Activated CD8-positive, alpha-beta memory T cell treated with anti-CD3 and anti-CD28 coated beads for 36 hours (primary cell): ENCODE measurements around the gene SETSIP. TPM values are rescaled to one million over a fixed set of nuclear protein-coding genes. Genes with fewer than 3 reads are reported as not detected.
"Not testable (repeated sequence)": the region's sequence is repeated elsewhere in the genome, so short reads cannot be mapped to it uniquely, and the experiment has no call there.

Source experiments
- CTCF ChIA-PET: fragments of 350-600 bp; sonication (Branson Sonifier 250); formaldehyde crosslinking; loops from one replicate; lab custom pipeline; 2021; ENCODE audit warnings: antibody characterized with exemption; lab: Charles Lee
- POLR2A ChIA-PET: fragments of 350-600 bp; sonication (Branson Sonifier 250); formaldehyde crosslinking; loops from one replicate; lab custom pipeline; 2021; ENCODE audit warnings: antibody characterized with exemption; lab: Charles Lee
- total RNA-seq, 2 experiments: library from RNA; stranded (reverse); gene quantifications; one replicate each; pipeline ENCODE4 v1.2.3, GENCODE V29; 2021

SETSIP gene
- total RNA-seq, 2 experiments from 2014 or later, result 0.40 TPM; not detected in 1

GRCh38 chr1:92070892-92071291, 4.3 kb downstream of the SETSIP start:
- ChIA-PET POLR2A (no interaction called here), CTCF (no interaction called here)

DNA sequence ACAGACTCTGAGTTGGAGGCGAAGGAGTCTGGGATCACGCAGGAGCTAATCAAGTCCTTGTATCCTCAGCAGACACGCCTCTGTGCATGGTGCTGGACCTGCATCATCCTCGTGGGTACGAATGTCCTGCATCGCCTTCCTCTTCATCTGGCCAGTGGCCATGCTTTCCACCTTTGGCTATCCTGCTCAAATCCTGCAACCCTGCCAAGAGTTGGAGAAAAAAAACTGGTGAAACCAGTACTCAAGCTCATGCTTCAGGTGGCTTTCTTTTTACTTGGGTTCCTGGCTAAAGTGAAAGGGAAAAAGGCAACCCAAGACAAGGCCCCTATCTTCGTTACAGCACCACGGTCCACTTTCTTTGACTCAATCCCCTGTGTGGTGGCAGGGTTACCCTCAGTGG, 8.9 kb downstream of the SETSIP start:
- CTCF ChIA-PET, result no interaction called here
- POLR2A ChIA-PET, result no interaction called here

- ChIA-PET CTCF (no interaction called here), POLR2A (no interaction called here)
Measured at GRCh38 chr1:92065042-92065441, 10.2 kb downstream of the SETSIP start.

- ChIA-PET CTCF (no interaction called here), POLR2A (no interaction called here)
Measured at GRCh38 chr1:92051948-92052347, 23.3 kb downstream of the SETSIP start.

DNA sequence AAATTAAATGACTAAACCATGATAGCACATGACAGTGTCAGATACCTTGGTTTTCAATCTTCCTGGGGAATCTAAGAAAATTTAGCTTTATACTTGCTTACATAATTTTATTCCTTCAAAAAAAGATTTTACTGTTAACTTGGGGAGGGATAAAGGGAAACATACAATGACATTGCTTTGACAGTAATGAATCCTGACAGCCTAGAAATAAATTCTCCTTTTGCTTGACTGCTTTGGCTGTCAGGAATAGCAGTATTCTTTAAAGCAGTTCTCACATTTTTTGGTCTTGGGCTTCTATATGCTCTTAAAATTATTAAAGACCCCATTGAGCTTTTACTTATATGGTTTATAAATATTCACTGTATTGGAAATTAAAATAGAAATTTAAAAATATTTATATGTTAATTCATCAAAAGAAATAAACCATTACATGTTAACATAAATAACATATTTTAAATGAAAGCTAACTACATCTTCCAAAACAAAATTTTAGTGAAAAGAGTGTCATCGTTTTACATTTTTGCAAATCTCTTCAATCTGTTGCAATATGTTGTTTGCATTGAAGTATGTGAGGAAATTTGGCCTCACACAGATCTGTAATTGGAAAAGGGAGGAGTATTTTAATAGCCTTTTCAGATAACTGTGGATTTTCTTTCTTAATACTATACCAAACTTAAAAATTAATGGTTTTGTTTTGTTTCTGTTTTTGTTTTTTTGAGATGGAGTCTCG, 29.3 kb downstream of the SETSIP start:
- CTCF ChIA-PET, result no interaction called here
- POLR2A ChIA-PET, result no interaction called here

GRCh38 chr1:92043621-92044020, 31.6 kb downstream of the SETSIP start:
- ChIA-PET POLR2A (no interaction called here), CTCF (no interaction called here)

GRCh38 chr1:92040971-92041370, 34.2 kb downstream of the SETSIP start:
- POLR2A ChIA-PET, result no interaction called here
- CTCF ChIA-PET, result no interaction called here

DNA sequence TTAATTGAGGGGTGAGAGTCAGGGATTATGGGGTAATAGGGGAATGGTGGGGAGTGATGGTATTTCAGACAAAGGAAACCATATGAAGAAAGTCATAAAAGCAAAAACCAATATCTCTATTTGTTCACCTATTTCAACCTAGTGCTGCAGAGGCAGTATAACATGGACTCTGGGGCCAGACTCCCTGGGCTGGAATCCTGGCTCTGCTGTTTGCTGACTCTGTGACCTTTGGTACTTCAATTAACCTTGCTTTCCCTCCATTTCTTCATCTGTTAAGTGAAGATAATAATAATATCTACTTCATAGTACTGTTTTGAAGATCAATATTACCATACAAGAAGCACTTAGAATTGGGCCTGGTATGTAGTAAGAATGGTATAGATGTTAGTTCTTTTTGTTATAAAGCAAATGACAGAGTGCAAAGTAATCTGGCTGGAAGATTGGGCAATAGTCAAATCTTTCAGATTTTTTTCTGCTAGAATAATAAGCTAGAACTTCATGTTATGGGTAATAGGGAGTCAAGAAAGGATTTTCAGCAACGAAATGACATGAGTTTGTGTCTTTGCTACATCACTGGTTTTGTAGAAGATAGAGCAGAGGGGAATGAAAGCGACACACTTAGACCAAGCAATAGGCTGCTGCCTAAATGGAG, 36.4 kb downstream of the SETSIP start:
- ChIA-PET POLR2A (no interaction called here), CTCF (interaction anchor here (0.6 kb wide), 1 partner anchor 419 kb away, joined by 3 read pairs; no protein-coding TSS in a partner anchor)

- CTCF ChIA-PET, result no interaction called here
Measured at GRCh38 chr1:92037400-92037799, 37.8 kb downstream of the SETSIP start.

GRCh38 chr1:92031281-92032110, 43.7 kb downstream of the SETSIP start:
- POLR2A ChIA-PET, result no interaction called here
- CTCF ChIA-PET, result no interaction called here

More at GRCh38 chr1:92037400-92037799, 37.8 kb downstream of the SETSIP start:
- POLR2A ChIA-PET, result no interaction called here

- POLR2A ChIA-PET, result interaction anchor here (0.7 kb wide), 1 partner anchor 33 kb away, joined by 4 read pairs; no protein-coding TSS in a partner anchor
- CTCF ChIA-PET, result no interaction called here
Measured at GRCh38 chr1:92030656-92031107, 44.5 kb downstream of the SETSIP start.

DNA sequence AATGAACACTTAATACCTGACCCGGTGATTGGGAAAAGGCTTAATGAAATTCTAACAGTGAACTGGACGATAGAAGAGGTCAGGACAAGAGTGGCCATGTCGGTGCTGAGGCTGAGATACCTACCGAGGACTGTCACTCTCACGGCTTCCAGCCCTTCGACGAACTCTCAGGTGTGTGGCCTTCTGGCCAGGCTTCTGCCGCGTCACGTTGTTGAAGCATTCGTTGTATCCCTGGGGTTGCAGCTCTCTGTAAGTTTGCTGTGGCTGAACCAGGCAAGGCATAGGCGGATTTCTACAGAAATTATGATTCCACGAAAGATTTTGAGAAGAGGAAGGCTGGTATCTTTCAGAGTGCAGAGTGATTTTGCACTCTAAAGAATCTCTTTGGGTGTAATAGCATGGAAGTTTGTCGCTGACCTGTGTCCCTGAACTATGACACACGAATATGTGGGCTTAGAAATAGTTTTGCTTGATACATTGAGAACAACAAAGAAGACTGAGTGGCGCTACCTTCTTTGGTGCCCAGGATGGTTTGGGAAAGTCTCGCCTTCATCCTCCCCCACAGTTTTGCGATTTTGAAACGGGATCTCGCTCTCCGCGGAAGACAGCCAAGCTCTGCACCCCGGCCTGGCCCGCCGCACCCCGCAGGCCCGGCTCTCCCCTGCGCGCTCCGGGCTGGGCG, 45.8 kb downstream of the SETSIP start:
- ChIA-PET CTCF (no interaction called here), POLR2A (interaction anchor here (0.5 kb wide), 1 partner anchor 67 kb away, joined by 3 read pairs; no protein-coding TSS in a partner anchor)

- CTCF ChIA-PET, result no interaction called here
- POLR2A ChIA-PET, result no interaction called here
Measured at GRCh38 chr1:92026806-92027205, 48.4 kb downstream of the SETSIP start.

GRCh38 chr1:92026042-92026441, 49.2 kb downstream of the SETSIP start:
- CTCF ChIA-PET, POLR2A ChIA-PET: not testable (repeated sequence)

Other genes starting within 250 kb of the SETSIP start
- 10 to 100 TPM; 17.3 to 18.7 TPM for gene TGFBR3, start 189.3 kb downstream of the SETSIP start, total RNA-seq
- not detected for gene BRDT, start 126.0 kb downstream of the SETSIP start, total RNA-seq
- under 1 TPM; 0.29 to 0.61 TPM for gene EPHX4, start 45.4 kb downstream of the SETSIP start, total RNA-seq
- gene BTBD8, start 4.9 kb upstream of the SETSIP start, total RNA-seq, result 1 to 10 TPM in 1 of 2 experiments, under 1 TPM in 1; 0.90 to 1.1 TPM
- gene C1orf146, start 142.5 kb upstream of the SETSIP start, total RNA-seq, result not detected
- 10 to 100 TPM; 21.0 to 21.1 TPM for gene GLMN, start 223.6 kb upstream of the SETSIP start, total RNA-seq
- 10 to 100 TPM; 33.5 to 37.0 TPM for gene RPAP2, start 223.6 kb upstream of the SETSIP start, total RNA-seq